GM19467 (cell line): ENCODE measurements around the gene TFF3.

Experiments used
- ATAC-seq: cut with Tn5 transposase; IDR thresholded peaks from one replicate; pipeline ENCODE4 v1.9.1; 2021; ENCODE audit warnings: mild to moderate bottlenecking, moderate library complexity; ENCODE audit not compliant: unreplicated experiment

Gene TFF3

GRCh38 chr21:42315296-42315891, at the start of gene TFF3:
Gene TFF3, minus strand, starts transcription at chr21:42315409. Its CDS starts 35 bp downstream, at chr21:42315374.
- ATAC-seq: no peak

GRCh38 chr21:42364304-42364865, 49.2 kb upstream of the TFF3 start:
- no peak for ATAC-seq

DNA sequence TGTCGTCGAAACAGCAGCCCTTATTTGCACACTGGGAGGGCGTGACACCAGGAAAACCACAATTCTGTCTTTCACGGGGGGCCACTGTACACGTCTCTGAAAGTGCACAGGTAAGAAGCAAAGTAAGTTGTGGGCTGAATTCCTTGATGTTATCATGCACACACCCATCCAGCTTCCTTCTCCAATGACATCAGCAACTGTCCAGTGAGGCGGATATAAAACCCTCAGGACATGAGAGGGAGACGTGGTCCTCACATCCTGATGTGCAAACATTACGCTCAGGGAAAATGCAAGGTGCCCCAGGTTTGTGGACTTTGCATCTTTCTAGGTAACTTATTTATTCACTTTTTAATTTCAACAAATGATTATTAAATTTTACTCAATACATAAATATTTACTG, 48.1 kb upstream of the TFF3 start:
- ATAC-seq: no peak

GRCh38 chr21:42362700-42363099, 47.5 kb upstream of the TFF3 start:
- ATAC-seq: no peak

GRCh38 chr21:42362198-42362597, 47.0 kb upstream of the TFF3 start:
- no peak for ATAC-seq

DNA sequence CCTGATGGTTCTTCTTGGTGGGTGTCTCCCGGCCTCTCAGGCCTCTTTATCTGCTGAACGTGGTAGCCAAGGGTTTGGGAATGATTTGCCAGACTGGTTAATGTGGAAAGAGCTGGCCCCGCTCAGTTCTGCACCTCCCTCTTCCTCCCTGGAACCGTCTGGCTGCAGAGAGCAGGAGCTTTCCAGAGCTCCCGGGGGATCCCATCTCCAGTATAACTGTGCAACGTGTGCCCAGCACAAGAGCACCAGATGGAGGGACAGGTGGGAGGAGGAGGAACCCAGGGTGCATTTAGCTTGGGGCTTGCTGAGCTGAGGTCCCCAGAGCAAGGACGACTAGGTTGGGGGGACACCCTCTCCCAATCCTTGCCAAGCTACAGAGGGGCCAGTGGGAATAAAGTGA, 46.1 kb upstream of the TFF3 start:
- no peak for ATAC-seq

GRCh38 chr21:42360317-42360716, 45.1 kb upstream of the TFF3 start:
- no peak for ATAC-seq

- ATAC-seq: no peak
These were observed 43.7 kb upstream of the TFF3 start for GRCh38 chr21:42358937-42359336.

- ATAC-seq: no peak
These were observed 43.1 kb upstream of the TFF3 start for GRCh38 chr21:42358261-42358660.

DNA sequence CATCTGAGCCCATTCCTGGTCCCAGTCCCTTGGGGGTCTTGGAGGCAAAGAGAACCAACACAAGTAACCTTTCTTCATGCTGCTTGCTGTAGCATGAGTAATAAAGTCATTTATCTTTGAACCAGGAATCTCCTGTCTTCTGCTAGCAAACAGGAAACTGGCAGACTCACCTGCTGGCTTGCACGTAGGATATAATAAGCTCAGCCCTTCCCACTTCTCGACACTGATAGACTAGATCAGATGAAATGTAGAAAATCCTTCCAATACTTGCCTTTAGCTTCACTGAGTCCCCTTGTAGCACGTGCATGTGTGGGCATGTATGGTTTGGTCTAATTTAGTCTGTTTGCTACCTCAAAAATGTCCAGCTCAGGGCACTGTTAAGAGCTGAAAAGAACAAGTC, 42.1 kb upstream of the TFF3 start:
- ATAC-seq: no peak

DNA sequence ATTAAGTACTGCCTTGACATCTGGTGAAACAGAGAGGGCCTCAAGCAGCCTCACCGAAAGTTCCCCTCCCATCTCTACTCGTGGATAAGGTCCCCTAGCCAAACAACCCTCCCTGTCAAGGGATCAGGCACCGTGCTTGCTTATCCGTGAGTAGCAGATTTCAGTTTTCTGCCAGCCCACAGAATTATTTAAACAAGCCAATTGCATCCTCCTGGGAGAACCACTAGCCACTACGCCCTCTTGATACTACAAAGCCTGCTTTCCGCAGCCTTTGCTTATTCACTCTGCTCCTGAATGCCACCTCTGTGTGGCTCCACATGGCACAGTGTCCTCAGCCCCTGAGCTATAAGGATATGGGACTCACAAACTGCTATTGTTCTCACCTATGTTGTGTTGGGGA, 41.4 kb upstream of the TFF3 start:
- ATAC-seq: no peak

DNA sequence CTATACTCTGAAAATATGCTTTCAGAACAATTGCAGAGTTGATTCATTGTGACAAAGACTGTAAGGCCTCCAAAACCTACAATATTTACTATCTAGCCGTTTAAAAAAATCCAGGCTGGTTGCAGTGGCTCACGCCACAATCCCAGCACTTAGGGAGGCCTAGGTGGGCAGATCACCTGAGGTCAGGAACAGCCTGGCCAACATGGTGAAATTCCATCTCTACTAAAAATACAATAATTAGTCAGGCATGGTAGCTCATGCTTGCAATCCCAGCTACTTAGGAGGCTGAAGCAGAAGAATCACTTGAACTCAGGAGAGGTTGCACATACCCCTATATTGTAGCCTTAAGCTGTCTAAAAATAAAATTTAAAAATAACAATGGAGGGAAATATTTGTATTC, 40.8 kb upstream of the TFF3 start:
- no peak for ATAC-seq

DNA sequence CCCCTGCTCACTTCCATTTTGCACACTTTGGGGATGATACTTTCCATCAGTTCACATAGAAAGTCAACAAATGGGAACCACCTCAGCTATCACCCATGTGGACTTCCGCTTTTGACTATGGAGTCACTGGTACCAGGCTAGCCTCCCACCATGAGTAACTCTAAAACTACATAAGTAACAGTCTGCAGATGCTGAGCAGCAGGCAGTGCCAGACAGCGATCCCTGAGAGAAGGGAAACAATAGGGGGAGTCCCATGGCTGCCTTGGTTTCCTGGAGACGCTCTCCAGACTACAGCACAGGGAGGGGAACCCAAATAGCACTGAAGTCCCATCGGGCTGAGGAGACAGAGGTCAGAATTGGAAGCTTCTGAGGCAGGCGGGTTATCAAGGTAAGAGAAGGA, 38.4 kb upstream of the TFF3 start:
- ATAC-seq: no peak

DNA sequence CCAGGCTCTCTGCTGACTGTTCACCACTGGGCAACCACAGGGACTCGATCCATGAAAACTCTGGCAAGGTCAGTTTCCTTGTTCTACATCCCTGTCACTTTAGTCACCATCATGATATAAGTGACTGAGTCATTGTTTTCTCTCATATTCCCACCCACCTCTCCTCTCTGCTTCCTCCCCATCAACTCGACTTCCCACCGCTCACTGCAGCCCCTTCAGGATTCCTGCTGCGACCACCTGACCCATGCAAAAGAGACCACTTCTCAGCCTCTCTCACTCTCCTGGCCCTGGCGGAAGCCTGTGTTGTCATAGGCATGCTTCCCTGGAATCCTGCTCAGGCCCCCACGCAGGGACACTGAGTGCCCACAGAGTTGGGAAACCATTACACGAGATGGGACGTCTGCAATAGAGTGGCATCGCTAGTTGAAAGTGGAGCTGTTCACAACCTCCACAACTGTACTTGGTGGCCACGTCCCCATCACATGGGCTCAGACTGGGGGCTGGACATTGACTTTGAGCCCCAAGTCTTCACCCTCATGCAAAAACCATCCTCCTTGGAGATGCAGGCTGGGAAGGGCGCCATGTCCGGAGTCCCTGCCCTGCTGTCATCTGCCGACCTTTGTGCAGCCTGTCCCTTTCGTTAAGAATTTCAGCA, 37.4 kb upstream of the TFF3 start:
- no peak for ATAC-seq

GRCh38 chr21:42351626-42352440, 36.6 kb upstream of the TFF3 start:
- no peak for ATAC-seq

DNA sequence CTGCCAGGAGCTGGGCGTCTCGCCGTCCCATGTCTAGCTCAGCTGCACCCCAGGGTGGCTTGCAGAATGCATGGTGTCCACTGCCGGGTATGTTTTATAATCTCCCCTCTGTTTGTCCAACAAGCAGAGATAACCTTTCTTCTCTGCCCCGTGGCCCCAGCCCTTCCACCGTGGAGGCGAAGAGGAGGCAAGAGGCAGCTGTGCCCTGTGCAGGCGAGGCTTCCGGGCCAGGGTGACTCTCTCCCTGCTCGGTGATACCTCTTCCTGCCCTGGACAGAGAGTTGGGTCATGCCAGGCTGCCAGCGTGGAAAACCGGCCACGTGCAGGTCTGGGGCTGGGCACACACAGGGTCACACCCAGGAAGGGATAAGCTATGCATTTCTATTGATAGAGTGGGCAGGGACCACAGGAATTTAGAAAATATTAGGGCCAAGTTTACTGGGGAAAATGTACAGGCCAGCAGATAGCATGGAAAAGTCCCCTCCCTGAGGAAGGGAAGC, 35.8 kb upstream of the TFF3 start, which contains the start of gene TFF2:
TFF2 (minus strand) TSS at position 68 of the 500 bp plus-strand sequence; CDS start at position 31, 37 bp downstream.
- no peak for ATAC-seq

DNA sequence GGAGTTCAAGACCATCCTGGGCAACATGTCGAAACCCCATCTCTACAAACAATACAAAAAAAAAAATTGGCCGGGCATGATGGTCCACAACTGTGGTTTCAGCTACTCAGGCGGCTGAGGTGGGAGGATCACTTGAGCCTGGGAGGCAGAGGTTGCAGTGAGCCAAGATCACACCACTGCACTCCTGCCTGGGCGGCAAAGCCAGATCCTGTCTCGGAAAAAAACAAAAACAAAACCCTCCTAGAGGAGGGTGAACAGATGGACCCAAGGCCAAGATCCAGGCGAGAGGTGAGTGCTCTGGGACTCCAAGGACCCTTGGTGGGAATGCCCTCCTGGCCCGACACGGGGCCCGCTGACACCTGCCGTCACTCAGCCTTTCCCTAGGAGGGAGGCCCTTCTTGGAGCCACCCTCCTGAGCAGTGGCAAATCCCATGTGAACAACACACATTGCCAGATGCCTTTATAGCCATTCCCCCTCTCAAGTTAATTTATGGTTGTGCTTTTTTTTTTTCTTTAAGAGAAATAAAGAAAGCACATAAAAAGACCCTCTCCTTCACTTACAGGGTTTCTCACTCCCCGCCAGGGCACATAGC, 35.2 kb upstream of the TFF3 start:
- ATAC-seq: no peak

DNA sequence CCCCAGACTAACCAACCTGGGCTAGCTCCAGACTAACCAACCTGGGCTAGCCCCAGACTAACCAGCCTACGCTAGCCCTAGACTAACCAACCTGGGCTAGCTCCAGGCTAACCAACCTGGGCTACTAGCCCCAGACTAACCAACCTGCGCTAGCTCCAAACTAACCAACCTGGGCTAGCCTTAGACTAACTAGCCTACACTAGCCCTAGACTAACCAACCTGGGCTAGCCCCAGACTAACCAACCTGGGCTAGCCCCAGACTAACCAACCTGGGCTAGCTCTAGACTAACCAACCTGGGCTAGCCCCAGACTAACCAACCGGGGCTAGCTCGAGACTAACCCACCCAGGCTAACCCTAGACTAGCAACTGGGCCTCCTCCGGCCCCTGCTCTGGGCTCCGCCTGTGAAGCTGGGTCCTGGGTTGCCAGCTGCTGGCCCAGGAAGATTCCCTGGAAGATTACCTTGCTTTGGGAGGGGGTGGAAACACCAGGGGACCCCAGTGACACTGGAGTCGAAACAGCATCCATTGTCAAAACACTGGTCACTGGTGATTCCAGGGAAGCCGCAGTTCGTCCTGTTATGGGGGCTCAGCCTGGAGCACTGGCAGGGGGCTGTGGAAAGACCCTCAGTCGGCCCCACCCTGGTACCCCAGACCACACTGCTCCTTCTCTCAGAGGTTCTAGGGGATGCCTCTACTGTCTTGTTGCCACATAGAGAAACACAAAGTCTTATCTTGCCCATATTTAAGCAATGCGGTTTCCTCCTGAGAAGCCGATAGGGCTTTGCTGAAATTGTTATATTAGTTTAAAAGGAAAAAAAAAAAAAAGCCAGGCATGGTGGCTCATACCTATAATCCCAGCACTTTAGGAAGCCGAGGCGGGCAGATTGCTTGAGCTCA, 34.5 kb upstream of the TFF3 start:
- no peak for ATAC-seq

DNA sequence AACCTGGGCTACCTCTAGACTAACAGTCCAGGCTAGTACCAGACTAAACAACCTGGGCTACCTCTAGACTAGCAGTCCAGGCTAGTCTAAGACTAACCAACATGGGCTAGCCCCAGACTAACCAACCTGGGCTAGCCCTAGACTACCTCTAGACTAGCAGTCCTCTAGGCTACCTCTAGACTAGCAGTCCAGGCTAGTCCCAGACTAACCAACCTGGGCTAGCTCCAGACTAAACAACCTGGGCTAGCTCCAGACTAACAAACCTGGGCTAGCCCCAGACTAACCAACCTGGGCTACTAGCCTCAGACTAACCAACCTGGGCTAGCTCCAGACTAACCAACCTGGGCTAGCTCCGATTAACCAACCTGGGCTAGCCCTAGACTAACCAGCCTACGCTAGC, 33.6 kb upstream of the TFF3 start:
- no peak for ATAC-seq
